HepG2 (cell line): ENCODE measurements around the gene HAUS1. TPM values are rescaled to one million over a fixed set of nuclear protein-coding genes. Genes with fewer than 3 reads are reported as not detected.

Experiments
- ADNP ChIP-seq: sonication (generic); formaldehyde crosslinking; IDR thresholded peaks from 2 replicates; pipeline ENCODE4 v1.4.0; 2020; ENCODE audit warnings: missing genetic modification reagents
- EEA1 ChIP-seq: sonication (generic); formaldehyde crosslinking; IDR thresholded peaks from 2 replicates; pipeline ENCODE4 v1.5.1; 2020; ENCODE audit warnings: mild to moderate bottlenecking, missing genetic modification reagents, borderline replicate concordance
- ELF1 ChIP-seq: sonication (generic); formaldehyde crosslinking; IDR thresholded peaks from 2 replicates; pipeline ENCODE4 v1.4.0; 2020; ENCODE audit warnings: missing genetic modification reagents
- FOSL2 ChIP-seq: sonication (generic); formaldehyde crosslinking; IDR thresholded peaks from 2 replicates; pipeline ENCODE4 v1.4.0; 2020; ENCODE audit warnings: missing genetic modification reagents
- HMG20B ChIP-seq: conservative IDR thresholded peaks from 2 replicates; pipeline ENCODE4 v1.6.1; 2016; ENCODE audit warnings: missing genetic modification reagents, missing compliant biosample characterization
- HOXD1 ChIP-seq: sonication (generic); formaldehyde crosslinking; IDR thresholded peaks from 2 replicates; pipeline ENCODE4 v1.5.0; 2020; ENCODE audit warnings: missing genetic modification reagents
- IRF1 ChIP-seq: sonication (generic); formaldehyde crosslinking; IDR thresholded peaks from 2 replicates; pipeline ENCODE4 v1.4.0; 2020; ENCODE audit warnings: low read depth, mild to moderate bottlenecking, missing genetic modification reagents
- IRX3 ChIP-seq: sonication (generic); formaldehyde crosslinking; IDR thresholded peaks from 2 replicates; pipeline ENCODE4 v1.8.1; 2023; ENCODE audit warnings: mild to moderate bottlenecking, low read depth, missing genetic modification reagents, borderline replicate concordance
- KDM2A ChIP-seq: sonication (generic); formaldehyde crosslinking; IDR thresholded peaks from 2 replicates; pipeline ENCODE4 v1.4.0; 2020; ENCODE audit warnings: low read depth, missing genetic modification reagents, borderline replicate concordance
- MEIS2 ChIP-seq: sonication (generic); formaldehyde crosslinking; IDR thresholded peaks from 2 replicates; pipeline ENCODE4 v1.9.0; 2021; ENCODE audit warnings: mild to moderate bottlenecking, missing genetic modification reagents
- NCOA1 ChIP-seq: sonication (generic); formaldehyde crosslinking; IDR thresholded peaks from 2 replicates; pipeline ENCODE4 v1.9.0; 2021; ENCODE audit warnings: missing genetic modification reagents
- NRL ChIP-seq: sonication (generic); formaldehyde crosslinking; IDR thresholded peaks from 2 replicates; pipeline ENCODE4 v1.5.0; 2020; ENCODE audit warnings: missing genetic modification reagents, mild to moderate bottlenecking, moderate library complexity, borderline replicate concordance
- SP1 ChIP-seq, 2 experiments: fragments of 450-650 bp in 1 of 2; sonication (generic) in 1 of 2; formaldehyde crosslinking in 1 of 2; IDR thresholded peaks; 2 replicates each; pipeline versions ENCODE4 v1.4.0 to v1.6.1; 2016 to 2020; ENCODE audit warnings: missing genetic modification reagents in 1 of 2
- WIZ ChIP-seq: sonication (generic); formaldehyde crosslinking; IDR thresholded peaks from 2 replicates; pipeline ENCODE4 v1.5.1; 2020; ENCODE audit warnings: mild to moderate bottlenecking, missing genetic modification reagents
- XBP1 ChIP-seq: sonication (generic); formaldehyde crosslinking; IDR thresholded peaks from 2 replicates; pipeline ENCODE4 v1.5.0; 2020; ENCODE audit warnings: missing genetic modification reagents
- ZGPAT ChIP-seq: IDR thresholded peaks from 2 replicates; pipeline ENCODE4 v1.6.1; 2016; ENCODE audit warnings: mild to moderate bottlenecking
- ZNF225 ChIP-seq: sonication (generic); formaldehyde crosslinking; IDR thresholded peaks from 2 replicates; pipeline ENCODE4 v1.4.0; 2020; ENCODE audit warnings: mild to moderate bottlenecking, missing genetic modification reagents
- ZNF274 ChIP-seq: sonication (generic); formaldehyde crosslinking; IDR thresholded peaks from 2 replicates; pipeline ENCODE4 v1.5.1; 2020; ENCODE audit warnings: mild to moderate bottlenecking, missing genetic modification reagents
- ZNF501 ChIP-seq: sonication (generic); formaldehyde crosslinking; IDR thresholded peaks from 2 replicates; pipeline ENCODE4 v1.5.1; 2020; ENCODE audit warnings: mild to moderate bottlenecking, moderate library complexity, missing genetic modification reagents
- ZNF543 ChIP-seq: sonication (generic); formaldehyde crosslinking; IDR thresholded peaks from 2 replicates; pipeline ENCODE4 v1.4.0; 2020; ENCODE audit warnings: mild to moderate bottlenecking, missing genetic modification reagents
- ZNF567 ChIP-seq: sonication (generic); formaldehyde crosslinking; IDR thresholded peaks from 2 replicates; pipeline ENCODE4 v1.8.1; 2023; ENCODE audit warnings: mild to moderate bottlenecking, missing genetic modification reagents, borderline replicate concordance
- ZNF569 ChIP-seq: sonication (generic); formaldehyde crosslinking; IDR thresholded peaks from 2 replicates; pipeline ENCODE4 v1.5.0; 2020; ENCODE audit warnings: mild to moderate bottlenecking, missing genetic modification reagents, moderate library complexity, borderline replicate concordance
- ZNF7 ChIP-seq: IDR thresholded peaks from 2 replicates; pipeline ENCODE4 v1.6.1; 2016; ENCODE audit warnings: missing biosample characterization, missing genetic modification reagents
- ZSCAN20 ChIP-seq: sonication (generic); formaldehyde crosslinking; IDR thresholded peaks from 2 replicates; pipeline ENCODE4 v1.4.0; 2020; ENCODE audit warnings: missing genetic modification reagents, mild to moderate bottlenecking, borderline replicate concordance
- ZSCAN22 ChIP-seq: sonication (generic); formaldehyde crosslinking; IDR thresholded peaks from 2 replicates; pipeline ENCODE4 v1.4.0; 2020; ENCODE audit warnings: mild to moderate bottlenecking, missing genetic modification reagents
- polyA plus RNA-seq, 8 experiments: library from polyadenylated mRNA; depleted of rRNA in 3 of 8; stranded (reverse) in 7 of 8; unstranded in 1 of 8; fragments of >200 nt; fragmentation: Illumina TruSeq in 4 of 8; extraction: Trizol in 4 of 8; gene quantifications; 2 replicates each; pipeline versions ENCODE4 v1.2.1 to v1.2.3, GENCODE V29; 2011 to 2016; ENCODE audit warnings: low read depth in 4 of 8, missing spikeins in 1 of 8, mixed read lengths in 1 of 8; ENCODE audit not compliant: insufficient read depth in 1 of 8
- total RNA-seq, 5 experiments: library from RNA; depleted of rRNA; stranded (reverse); fragments of >200 nt; fragmentation: Illumina TruSeq; extraction: Trizol; gene quantifications; 2 replicates each; pipeline ENCODE4 v1.2.3, GENCODE V29; 2016; ENCODE audit warnings: low read depth in 1 of 5
- TF ChIP-seq, protein P1 (sequence below): sonication (generic); formaldehyde crosslinking; IDR thresholded peaks from 2 replicates; pipeline ENCODE4 v1.8.1; 2023; ENCODE audit warnings: missing genetic modification reagents, inconsistent platforms, borderline replicate concordance

Gene HAUS1
- total and polyA plus RNA-seq, 2 of the 13 experiments (the other 11 are each of a cell fraction or from before 2014, with no cell fraction given): 20.6 to 59.2 TPM

DNA sequence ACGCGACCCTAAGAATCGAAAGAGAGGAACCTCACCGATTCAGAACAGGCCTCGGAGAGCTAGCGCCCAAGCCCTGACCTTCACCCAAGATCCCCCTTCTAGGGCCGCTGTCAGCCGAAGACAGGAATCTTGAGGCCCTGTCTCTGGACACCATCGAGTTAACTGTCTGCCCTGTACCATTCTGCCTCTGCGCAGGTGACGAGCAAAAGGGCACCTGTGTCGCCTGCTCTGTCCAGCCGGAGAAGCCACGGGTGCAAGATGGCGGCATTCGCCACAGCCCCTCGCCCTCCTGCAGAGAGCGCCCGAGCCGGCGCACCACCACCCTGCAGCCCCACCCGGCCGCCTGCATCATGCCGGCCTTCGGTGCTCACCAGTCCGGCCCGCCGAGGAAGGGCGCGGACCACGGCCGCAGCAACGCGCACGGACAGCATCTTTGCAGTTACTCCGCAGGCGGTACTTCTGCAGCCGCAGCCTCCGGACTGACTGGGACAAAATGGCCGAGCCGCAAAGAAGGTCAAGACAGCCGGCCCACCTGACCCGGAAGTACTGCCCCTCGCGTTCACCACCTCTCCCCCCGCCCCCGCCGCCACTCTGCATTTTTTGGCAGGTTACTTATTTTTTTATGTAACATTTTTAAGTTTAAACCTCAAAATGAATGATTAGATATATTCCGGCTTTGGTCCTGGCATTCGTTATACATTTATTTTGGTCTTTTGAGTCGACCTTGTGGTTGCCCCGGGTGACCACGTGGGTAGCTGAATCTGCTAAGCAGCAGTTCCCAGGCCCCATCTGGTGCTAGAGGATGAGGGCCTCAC lies 6.2 kb upstream of the HAUS1 start, which contains the start of gene ATP5F1A (continued):
- TF ChIP-seq ZNF569: no peak
- peak; percentile 86 for TF ChIP-seq NRL (CRISPR knock-in tag)
- peak; percentile 75 for TF ChIP-seq ZNF501 (CRISPR knock-in tag)
- TF ChIP-seq IRX3 (CRISPR knock-in tag): peak; percentile 65; the same call in 1 of the 2 replicates
- peak; percentile 39; the same call in 1 of the 2 replicates for TF ChIP-seq ZNF543 (CRISPR knock-in tag)
- TF ChIP-seq MEIS2 (CRISPR knock-in tag): peak; percentile 67; the same call in 1 of the 2 replicates
- TF ChIP-seq ZNF274 (CRISPR knock-in tag): peak; percentile 95
- no peak for TF ChIP-seq IRF1 (CRISPR knock-in tag)
- TF ChIP-seq KDM2A: peak; percentile 86; the same call in 1 of the 2 replicates
- TF ChIP-seq, protein P1, sequence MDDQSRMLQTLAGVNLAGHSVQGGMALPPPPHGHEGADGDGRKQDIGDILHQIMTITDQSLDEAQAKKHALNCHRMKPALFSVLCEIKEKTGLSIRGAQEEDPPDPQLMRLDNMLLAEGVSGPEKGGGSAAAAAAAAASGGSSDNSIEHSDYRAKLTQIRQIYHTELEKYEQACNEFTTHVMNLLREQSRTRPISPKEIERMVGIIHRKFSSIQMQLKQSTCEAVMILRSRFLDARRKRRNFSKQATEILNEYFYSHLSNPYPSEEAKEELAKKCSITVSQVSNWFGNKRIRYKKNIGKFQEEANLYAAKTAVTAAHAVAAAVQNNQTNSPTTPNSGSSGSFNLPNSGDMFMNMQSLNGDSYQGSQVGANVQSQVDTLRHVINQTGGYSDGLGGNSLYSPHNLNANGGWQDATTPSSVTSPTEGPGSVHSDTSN (CRISPR knock-in tag): no peak
- no peak for TF ChIP-seq XBP1 (CRISPR knock-in tag)
- TF ChIP-seq WIZ (CRISPR knock-in tag): no peak; the same call in 1 of the 2 replicates
- no peak for TF ChIP-seq EEA1 (CRISPR knock-in tag)
- TF ChIP-seq ZNF225: peak; percentile 52; the same call in 1 of the 2 replicates
- TF ChIP-seq ZSCAN20 (CRISPR knock-in tag): no peak
- TF ChIP-seq ADNP (CRISPR knock-in tag): no peak
- TF ChIP-seq ZSCAN22 (CRISPR knock-in tag): no peak
- TF ChIP-seq ZNF7 (CRISPR knock-in tag): no peak
- TF ChIP-seq NCOA1: peak; percentile 78; the same call in 1 of the 2 replicates
- 0 out of 2 replicates have a peak, but pooled peaks have one; percentile 9 for TF ChIP-seq ELF1 (CRISPR knock-in tag)
- TF ChIP-seq ZGPAT: peak; percentile 86; the same call in 1 of the 2 replicates
- TF ChIP-seq SP1 (IDR thresholded peaks at IDR 0.05): no peak
- TF ChIP-seq SP1 (CRISPR knock-in tag; IDR thresholded peaks at IDR 0.05): peak; percentile 27; the same call in 1 of the 2 replicates
- 0 out of 2 replicates have a peak, but pooled peaks have one; percentile 29 for TF ChIP-seq ZNF567 (CRISPR knock-in tag)
- no peak for TF ChIP-seq HMG20B (CRISPR knock-in tag)
- TF ChIP-seq HOXD1: peak; percentile 81; the same call in 1 of the 2 replicates
- peak; percentile 12 for TF ChIP-seq FOSL2 (CRISPR knock-in tag)
